H1 (cell line): Measurements from ENCODE around the gene CEP44. TPM values are rescaled to one million over a fixed set of nuclear protein-coding genes. Genes with fewer than 3 reads are reported as not detected.

Experiments
- ASH2L ChIP-seq: fragments of 200-600, 300-600 bp; sonication (generic); IDR thresholded peaks from one replicate; pipeline ENCODE4 v1.7.1; 2017; ENCODE audit warnings: low read length
- NANOG ChIP-seq: IDR thresholded peaks from 2 replicates; pipeline ENCODE4 v1.6.1; 2011; ENCODE audit warnings: low read length, low read depth, mild to moderate bottlenecking, inconsistent platforms; ENCODE audit not compliant: insufficient read depth, poor library complexity, severe bottlenecking
- RFX5 ChIP-seq: IDR thresholded peaks from 2 replicates; pipeline ENCODE4 v1.6.1; 2011; ENCODE audit warnings: low read depth, low read length, improper control_type of control experiment, borderline replicate concordance
- SP2 ChIP-seq: IDR thresholded peaks from 2 replicates; pipeline ENCODE4 v1.6.1; 2012; ENCODE audit warnings: mild to moderate bottlenecking, low read length, inconsistent platforms
- SRF ChIP-seq: IDR thresholded peaks from 2 replicates; pipeline ENCODE4 v1.6.1; 2011; ENCODE audit warnings: mild to moderate bottlenecking, low read depth, low read length, moderate library complexity
- polyA plus RNA-seq, 7 experiments: library from polyadenylated mRNA; depleted of rRNA in 3 of 7; stranded (reverse) in 5 of 7; unstranded in 2 of 7; fragments of >200 nt in 5 of 7; fragments of 200-250 nt in 2 of 7; gene quantifications; 1 replicate in 5 of 7; 2 replicates in 1 of 7; 4 replicates in 1 of 7; pipeline versions ENCODE4 v1.2.1 to v1.2.3, GENCODE V29; 2011 to 2013; ENCODE audit warnings: missing spikeins in 2 of 7, mixed read lengths in 2 of 7
- total RNA-seq: library from RNA; stranded (reverse); fragmentation: NEBNext Ultra II Directional; extraction: Animal tissue kit (Norgen Biotek cat#: 25700); gene quantifications from 2 replicates; pipeline ENCODE4 v1.2.1, GENCODE V29; 2021
- TF ChIP-seq, protein P1 (sequence below): IDR thresholded peaks from 2 replicates; pipeline ENCODE4 v1.6.1; 2011; ENCODE audit warnings: low read depth, mild to moderate bottlenecking, low read length; ENCODE audit not compliant: insufficient read depth

Gene CEP44
- total and polyA plus RNA-seq, 2 of the 8 experiments (the other 6 are each of a cell fraction or from before 2014, with no cell fraction given) = 3.4 to 17.1 TPM

DNA sequence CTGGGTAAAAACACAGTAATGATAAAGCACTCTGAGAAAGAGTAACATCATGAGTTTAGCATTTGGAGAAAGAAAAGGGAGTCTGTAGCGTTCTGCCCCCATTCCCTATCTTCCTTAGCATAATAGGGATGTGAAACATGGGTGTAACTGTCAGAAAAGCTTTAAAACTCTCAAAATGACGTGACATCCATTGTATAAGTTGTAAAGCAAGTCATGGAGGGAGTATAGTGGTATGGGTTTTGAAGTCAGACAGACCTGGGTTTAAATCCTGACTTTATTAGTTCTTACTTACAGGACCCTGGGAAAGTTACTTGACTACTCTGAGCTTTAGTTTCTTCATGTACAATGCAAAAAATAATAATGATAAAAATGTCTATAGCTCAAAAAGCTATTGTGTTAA is 17.3 kb upstream of the CEP44 start (continued):
- TF ChIP-seq, protein P1, sequence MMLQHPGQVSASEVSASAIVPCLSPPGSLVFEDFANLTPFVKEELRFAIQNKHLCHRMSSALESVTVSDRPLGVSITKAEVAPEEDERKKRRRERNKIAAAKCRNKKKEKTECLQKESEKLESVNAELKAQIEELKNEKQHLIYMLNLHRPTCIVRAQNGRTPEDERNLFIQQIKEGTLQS = no peak
- TF ChIP-seq SP2 (no peak), ASH2L (no peak), SRF (no peak), NANOG (no peak), RFX5 (no peak)
